ENCODE results near the gene SIRPG.

DNA sequence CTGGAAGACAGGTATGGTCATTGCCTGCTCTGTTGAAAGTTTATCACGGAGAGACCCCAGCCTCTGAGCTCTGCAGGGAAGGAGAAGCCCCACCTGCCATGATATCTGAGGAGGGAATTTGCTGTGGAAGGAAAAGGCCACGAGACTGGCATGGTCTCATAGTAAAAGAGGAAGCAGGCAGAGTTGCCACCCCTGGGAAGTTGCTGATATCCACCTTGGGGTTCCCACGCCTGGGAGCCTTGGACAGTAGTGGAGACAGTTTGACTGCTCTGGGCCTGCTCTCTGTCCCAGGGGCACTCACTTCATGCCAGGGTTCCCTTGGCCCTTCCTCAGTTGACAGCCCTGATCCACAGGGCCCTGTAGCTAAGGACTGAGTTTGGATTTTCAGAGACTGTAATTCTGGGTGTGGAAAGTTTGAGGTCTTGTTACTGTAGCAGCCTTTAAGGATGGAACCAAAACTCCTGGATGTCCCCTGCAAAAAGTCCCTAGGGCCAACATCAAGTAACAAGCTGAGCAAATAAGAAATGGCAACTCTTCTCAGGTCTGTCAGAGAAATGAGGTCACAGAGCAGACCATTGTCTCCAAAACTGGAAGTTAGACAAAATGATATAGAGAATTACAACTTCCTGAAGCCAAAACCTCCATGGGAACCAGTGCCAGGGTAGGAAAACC lies 30.9 kb downstream of the SIRPG start:
- TF ChIP-seq POLR2A (IDR thresholded peaks at IDR 0.05) (no peak), CTCF (IDR thresholded peaks at IDR 0.05) (no peak)

Data from thyroid gland (tissue), 4 donors.